Ammon's horn (tissue), 1 donor: Measurements from ENCODE around the gene GPANK1.
A peak's percentile ranks its signal among the peaks of the same experiment; 100 is the strongest.
"Not testable (repeated sequence)": the region's sequence is repeated elsewhere in the genome, so short reads cannot be mapped to it uniquely, and the experiment has no call there.

Experiments used
- DNase-seq: peaks from one replicate; pipeline ENCODE4 v3.0.0-alpha.2; 2016; ENCODE audit warnings: low spot score

GPANK1 gene

GRCh38 chr6:31664790-31665500, at the start of gene GPANK1:
Gene GPANK1 (minus strand): TSS chr6:31664997. CDS start chr6:31664478, 519 bp downstream.
- DNase-seq: peak; percentile 98

DNA sequence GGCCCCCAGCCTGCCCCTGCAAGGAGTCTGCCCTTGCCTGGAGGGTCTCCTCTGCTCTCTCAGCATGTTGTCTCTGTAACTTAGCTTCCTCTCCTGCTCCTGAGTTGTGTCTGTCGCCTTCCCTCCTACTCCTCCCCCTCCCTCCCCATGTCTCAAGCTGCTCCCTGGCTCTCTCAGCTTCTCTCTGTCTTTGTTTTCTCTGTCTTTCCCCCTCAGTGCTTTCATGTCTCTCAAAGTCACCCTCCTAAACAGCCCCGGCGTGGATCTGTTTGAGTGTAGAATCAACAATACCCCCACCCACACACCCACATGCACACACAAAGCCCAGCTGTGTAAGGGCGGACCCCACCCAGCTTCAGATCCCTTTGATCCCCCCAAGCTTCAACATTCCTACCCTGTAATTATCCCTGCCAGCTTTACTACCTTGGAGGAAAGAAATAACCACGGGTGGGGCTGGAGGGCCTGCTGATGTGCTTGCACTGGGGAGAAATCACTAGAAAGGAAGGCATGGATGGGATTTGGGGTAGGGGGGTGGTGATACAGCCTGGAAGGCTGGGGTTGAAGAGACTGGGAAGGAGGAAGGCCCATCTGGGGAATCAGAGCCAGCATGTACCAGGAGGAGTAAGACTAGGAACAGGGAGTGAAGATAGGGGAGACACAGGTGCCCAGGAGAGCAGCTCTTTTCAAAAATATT, 49.3 kb upstream of the GPANK1 start:
- DNase-seq: no peak

- DNase-seq: no peak
These were observed 48.7 kb upstream of the GPANK1 start for GRCh38 chr6:31713465-31713864.

DNA sequence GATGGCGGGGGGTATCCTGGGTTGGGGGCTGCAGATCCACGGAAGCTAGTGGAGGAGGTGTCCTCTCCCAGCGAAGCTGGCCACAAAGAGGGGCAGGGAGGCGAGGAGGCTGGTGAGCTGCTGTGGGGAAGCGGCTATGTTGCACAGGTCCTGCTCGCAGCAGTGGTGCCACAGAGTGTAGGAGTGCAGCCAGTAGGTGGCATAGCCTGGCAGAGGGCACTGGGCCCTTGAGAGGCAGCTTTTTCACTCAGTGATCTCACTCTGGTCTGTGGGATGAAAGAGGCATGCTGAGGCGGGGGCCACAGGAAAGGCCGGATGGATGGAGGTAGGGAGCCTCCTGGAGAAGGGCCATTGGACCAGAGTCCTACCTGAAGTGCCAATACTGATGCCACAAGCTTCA, 47.5 kb upstream of the GPANK1 start:
- no peak for DNase-seq

DNA sequence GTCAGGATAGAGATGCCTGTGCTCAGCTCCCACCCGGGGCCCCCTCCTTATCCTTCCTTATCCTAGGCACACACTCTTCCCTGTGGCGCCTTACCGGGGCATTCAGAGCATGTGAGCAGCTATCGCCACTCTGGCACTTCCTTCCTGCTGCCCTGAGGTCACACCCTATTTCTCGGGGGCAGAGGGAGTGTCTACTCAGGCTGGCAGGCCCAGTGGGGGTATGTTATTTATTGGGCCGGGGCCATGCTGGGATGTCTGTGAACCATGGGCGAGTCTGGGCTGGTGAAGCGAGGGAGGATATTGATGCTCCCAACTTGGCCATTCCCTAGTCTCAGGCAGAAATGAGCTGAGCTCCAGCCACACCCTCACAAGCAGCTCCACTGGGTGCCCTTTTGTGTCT, 46.4 kb upstream of the GPANK1 start:
- DNase-seq: no peak

DNA sequence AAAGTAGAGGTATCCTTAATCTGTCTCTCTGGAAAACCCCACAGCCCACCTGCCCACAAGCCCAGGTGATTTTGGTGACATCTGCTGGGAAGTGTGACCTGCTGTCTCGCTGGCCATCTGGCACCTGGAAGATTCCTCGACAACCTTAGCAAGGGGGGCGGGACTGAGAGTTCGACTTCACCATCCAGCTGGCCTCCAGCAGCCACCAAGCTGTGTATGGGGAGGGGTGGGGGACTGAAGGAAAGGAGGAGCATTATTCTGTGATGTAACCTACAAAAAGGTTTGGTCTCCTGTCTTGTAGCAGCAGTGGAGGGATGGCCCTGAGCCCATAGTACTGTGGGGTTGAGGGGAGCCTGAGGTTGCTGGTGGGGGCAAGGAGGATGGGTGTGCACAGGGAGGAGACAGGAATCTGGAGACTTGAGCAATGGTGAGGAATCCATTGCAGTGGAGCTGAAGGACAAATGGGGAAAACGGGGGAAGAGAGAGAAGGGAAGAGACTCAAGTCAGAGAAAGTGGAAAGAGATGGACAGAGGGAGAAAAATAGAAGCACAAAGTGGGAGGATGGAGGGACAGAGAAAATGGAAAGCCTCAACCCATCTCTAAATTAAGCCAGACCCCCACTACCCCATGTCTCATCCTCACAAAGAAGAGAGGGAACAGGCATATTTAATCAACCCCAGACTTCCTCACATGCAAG, 45.9 kb upstream of the GPANK1 start:
- DNase-seq: no peak

GRCh38 chr6:31709157-31709556, 44.4 kb upstream of the GPANK1 start:
- not testable (repeated sequence) for DNase-seq

DNA sequence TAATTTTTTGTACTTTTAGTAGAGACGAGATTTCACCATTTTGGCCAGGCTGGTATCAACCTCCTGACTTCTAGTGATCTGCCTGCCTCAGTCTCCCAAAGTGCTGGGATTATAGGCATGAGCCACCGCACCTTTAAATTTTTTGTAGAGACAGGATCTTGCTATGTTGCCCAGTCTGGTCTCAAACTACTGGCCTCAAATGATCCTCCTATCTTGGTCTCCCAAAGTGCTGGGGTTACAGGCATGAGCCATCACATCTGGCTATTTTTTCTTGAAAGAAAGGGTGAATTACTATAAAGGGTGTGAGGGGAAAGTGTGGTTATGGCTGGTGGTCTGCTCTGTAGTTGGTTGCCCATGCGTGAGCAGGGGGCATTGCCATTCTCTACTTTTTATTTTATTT, 43.4 kb upstream of the GPANK1 start:
- DNase-seq: no peak

DNA sequence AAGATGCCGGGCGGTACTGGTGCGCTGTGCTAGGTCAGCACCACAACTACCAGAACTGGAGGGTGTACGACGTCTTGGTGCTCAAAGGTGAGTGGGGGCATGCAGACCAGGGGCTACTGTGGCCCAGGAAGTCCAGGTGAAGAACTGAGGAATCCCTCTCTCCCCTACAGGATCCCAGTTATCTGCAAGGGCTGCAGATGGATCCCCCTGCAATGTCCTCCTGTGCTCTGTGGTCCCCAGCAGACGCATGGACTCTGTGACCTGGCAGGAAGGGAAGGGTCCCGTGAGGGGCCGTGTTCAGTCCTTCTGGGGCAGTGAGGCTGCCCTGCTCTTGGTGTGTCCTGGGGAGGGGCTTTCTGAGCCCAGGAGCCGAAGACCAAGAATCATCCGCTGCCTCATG, 42.9 kb upstream of the GPANK1 start:
- no peak for DNase-seq

DNA sequence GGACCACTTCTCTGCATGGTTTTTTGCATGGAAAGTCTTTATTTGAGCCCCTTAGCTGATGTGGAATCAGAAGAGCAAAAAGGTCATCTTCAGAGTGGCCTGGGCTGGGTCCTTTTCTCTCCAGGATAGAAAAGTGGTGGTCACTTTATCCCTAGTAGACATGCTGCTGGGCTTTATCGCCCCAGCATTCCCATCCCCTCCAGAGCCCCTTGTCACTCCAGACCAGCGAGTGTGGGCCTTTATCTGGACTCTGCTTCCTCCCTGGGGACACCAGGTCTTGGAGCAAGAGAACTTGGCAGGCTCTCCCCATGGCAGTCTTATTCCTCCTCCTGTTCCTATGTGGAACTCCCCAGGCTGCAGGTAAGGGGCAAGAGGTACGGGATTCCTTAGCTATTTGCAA, 41.8 kb upstream of the GPANK1 start, which contains the start of gene LY6G6F:
LY6G6F (plus strand) TSS at position 268 of the 400 bp plus-strand sequence; CDS start at position 309, 41 bp downstream.
- DNase-seq: no peak

GRCh38 chr6:31705931-31706330, 41.1 kb upstream of the GPANK1 start:
- DNase-seq: no peak

DNA sequence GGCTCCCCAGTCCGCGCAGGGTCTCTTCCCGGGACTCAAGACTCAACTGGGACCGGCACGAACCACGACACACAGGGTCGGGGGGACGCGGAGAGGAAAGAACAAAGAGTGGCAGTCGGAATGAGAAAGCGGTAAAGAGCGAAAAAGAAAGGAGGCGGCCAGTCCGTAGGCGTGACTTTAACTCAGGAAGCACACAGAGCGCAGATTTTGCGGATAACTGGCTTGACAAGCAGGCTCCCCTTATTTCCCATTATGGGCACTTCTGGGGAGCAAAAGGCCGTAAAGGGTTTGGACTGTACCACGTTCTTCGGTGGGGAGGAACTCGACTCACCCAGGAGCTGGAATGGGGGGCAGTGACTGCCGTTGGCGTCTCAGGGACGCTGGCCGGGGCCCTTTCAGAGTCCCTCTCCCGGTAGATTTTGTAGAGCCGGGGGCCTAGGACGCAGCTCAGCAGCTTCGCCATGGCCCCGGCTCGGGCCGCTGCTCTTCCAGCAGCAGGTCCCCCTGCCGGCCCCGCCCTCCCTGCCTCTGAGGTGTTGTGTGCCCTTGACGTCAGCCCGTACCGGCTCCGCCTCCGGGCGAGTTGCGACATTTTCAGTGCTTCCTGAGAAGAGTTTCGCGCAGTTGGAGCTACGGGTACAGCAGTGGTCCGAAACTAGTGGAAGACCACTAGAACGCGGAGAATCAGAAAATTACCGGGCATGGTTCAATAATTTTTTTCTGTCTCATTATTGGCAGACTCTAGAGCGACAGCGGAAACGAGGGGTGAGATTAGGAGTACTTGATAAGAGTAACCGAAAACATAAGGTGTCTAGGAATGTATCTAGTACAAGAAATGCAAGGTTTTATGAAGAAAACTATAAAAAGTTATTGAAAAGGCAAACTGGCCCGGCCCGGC, 38.3 kb upstream of the GPANK1 start, which contains the start of gene ABHD16A:
ABHD16A (minus strand) TSS at position 506 of the 898 bp plus-strand sequence; CDS start at position 463, 43 bp downstream.
- peak; percentile 99 for DNase-seq

GRCh38 chr6:31702405-31702818, 37.6 kb upstream of the GPANK1 start:
- no peak for DNase-seq

- no peak for DNase-seq
These were observed 37.0 kb upstream of the GPANK1 start for GRCh38 chr6:31701666-31702404.

DNA sequence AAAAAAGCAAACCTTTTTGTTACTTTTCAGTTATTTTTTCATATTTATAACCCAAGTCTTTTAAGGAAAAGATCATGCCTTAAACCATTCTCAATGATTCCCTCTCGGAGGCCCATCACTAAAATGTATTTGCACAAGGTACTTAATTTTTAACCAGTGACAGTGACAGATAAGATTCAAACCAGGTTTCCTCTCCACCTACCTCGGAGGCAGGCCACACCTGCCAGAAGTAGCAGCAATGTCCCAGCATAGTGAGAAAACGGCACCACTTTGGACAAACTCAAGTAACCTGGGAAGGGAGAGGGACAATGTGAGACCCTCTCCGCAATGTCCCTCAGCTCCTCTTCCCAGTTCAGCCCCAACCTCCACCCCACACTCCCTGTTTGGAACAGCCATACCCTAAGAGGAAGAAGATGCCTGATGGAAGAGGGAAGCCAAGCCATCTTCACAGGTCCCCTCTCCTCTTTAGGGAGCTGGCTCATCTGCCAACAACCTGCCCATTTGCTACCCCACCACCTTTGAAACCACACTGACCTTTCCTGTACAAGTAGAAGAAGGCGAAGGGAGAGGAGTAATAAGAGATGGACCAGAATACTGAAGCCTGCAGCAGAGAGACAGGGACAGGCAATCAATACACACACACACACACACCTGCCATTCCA, 36.1 kb upstream of the GPANK1 start:
- DNase-seq: no peak

GRCh38 chr6:31697555-31697954, 32.8 kb upstream of the GPANK1 start:
- DNase-seq: no peak

DNA sequence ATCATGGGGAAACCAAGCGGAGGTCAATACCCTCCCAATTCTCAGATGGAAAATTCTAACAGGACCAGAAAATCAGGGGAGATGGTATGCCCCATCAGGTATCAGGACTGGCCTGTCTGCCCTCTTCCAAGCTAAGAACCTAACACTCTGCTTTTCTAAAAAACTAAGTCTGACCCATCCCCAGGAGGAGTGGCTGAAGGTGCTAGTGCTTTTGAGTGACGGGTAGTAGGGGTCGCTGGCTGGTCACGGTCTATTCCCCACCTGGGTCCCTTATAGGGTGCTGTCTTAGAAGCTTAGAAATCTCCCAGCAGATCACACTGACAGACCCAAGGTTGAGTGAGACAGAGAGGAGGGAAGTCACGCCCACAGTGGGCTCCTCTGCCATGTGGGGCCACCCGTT, 28.7 kb upstream of the GPANK1 start:
- no peak for DNase-seq

DNA sequence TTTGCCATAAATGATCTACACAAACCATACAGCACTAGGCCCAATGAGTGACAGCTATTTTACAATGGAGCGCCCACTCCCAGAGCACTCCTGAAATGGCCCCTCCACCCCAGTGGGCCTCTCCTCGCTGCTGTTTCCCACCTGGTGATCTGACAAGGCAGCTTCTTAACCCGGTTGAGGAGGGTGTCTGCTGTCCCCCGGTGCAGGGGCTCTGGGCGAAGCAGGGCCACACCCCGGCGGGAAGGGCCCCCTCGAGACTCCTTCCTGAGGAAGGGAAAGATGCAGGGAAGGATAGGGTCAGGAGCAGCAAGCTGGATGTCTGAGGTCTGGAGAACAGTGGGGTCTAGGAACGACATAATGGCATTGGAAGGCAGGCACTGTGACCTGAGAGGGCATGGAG, 28.1 kb upstream of the GPANK1 start:
- DNase-seq: no peak

DNA sequence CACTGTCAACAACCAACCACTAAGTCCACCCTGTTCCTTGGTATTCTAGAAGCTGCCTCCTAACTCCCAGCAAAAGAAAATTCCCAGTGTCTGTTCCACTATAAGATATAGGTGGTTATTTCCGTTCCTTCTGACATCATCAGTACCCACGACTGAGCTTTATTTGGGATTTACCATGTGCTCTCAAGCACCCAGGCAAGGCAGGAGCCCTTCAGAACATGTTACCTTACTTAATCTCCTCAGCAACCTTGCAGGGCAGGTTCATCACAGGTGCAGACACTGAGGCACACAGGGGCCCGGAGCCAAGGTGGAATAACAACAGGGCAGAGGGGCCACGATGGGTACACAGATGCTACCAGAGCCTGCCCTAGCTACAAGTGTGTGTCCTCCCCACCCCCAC, 27.6 kb upstream of the GPANK1 start:
- no peak for DNase-seq

DNA sequence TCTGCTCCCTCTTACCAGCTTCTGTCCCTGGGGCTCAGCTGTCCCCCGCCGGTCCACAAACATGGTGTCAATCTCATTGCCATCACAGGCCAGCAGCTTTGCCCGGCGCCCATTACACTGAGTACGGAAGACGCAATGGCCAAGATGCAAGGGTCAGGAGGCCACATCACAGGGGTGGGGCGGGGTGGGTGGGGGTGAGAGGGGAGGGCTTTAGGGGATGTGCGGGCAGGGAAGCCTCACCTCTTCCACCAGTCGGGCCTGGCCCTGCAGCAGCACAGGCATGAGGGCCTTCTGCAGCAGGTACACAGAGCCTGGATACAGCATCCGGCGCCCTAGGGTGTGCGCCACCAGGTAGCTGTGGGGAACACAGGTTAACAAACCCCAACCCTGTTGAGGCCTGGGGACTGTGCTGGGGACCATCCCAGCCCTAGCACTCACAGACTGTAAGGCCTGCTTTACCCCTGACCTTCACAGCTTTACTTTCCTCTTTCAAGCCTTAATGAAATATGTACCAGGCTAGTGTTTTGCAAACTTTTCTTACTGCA, 26.8 kb upstream of the GPANK1 start:
- DNase-seq: no peak
